Upper lobe of left lung (tissue), 4 donors: ENCODE results near the gene MAML2.

Experiments used
- EP300 ChIP-seq, 4 donors: sonication (generic); formaldehyde crosslinking; IDR thresholded peaks; one replicate each; pipeline ENCODE4 v1.5.1; 2017; ENCODE audit warnings: antibody characterized with exemption in 4 of 4, control low read depth in 2 of 4
- POLR2A ChIP-seq, 4 donors: fragments of 450-650 bp; IDR thresholded peaks; one replicate each; pipeline ENCODE4 v1.5.1; 2016 to 2017; ENCODE audit warnings: antibody characterized with exemption in 4 of 4, mild to moderate bottlenecking in 2 of 4
- POLR2AphosphoS5 ChIP-seq, 2 donors: sonication (generic); formaldehyde crosslinking; IDR thresholded peaks; one replicate each; pipeline ENCODE4 v1.5.1; 2017; ENCODE audit warnings: antibody characterized with exemption in 2 of 2
- TF ChIP-seq, protein P1 (sequence below), 6 experiments: fragments of 450-650 bp in 4 of 6; fragments of 200-600 bp in 2 of 6; sonication (generic) in 2 of 6; IDR thresholded peaks; one replicate each; pipeline ENCODE4 v1.5.1; 2016 to 2019; ENCODE audit warnings: antibody characterized with exemption in 6 of 6

DNA sequence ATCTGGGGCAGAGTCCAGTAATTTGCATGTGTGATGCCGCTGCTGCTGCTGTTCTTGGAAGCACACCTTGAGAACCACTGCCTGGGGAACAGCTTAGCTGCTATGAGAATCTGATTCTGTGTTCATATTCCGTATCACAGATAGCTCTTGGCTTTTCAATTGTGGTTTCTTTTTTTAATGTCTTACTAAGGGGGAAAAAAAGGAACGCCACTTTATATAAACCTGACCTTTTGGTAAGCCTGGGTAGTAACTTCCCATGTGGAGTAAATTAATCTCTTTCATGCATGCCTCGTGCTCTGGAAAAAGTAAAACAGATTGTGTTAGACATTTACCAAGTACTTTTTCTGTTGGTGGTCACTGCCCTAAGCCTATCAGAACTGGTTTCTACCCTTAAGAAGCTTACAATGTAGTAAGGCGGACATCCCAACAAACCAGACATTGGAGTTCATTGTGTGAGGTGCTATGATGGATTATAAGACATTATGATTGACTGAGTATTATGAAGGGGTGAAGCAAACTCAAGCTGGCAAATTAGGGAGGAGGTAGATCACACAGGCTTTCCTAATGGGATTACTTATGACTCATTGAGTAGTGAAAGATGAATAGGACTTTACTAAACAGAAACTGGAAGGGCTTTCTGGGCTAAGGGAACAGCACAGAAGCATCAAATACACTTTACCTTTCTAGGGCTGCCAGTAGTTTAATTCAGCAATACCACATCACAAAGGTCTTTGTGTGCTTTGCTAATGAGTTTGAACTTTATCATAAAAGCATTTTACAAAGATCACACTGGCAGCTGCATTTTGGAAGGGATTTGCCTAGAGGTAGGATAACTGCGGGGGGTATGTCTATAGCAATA is 64.7 kb downstream of the MAML2 start:
- TF ChIP-seq, protein P1, sequence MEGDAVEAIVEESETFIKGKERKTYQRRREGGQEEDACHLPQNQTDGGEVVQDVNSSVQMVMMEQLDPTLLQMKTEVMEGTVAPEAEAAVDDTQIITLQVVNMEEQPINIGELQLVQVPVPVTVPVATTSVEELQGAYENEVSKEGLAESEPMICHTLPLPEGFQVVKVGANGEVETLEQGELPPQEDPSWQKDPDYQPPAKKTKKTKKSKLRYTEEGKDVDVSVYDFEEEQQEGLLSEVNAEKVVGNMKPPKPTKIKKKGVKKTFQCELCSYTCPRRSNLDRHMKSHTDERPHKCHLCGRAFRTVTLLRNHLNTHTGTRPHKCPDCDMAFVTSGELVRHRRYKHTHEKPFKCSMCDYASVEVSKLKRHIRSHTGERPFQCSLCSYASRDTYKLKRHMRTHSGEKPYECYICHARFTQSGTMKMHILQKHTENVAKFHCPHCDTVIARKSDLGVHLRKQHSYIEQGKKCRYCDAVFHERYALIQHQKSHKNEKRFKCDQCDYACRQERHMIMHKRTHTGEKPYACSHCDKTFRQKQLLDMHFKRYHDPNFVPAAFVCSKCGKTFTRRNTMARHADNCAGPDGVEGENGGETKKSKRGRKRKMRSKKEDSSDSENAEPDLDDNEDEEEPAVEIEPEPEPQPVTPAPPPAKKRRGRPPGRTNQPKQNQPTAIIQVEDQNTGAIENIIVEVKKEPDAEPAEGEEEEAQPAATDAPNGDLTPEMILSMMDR (IDR thresholded peaks at IDR 0.05): no peak
- TF ChIP-seq POLR2A (IDR thresholded peaks at IDR 0.05) (no peak), EP300 (IDR thresholded peaks at IDR 0.05) (no peak), POLR2AphosphoS5 (IDR thresholded peaks at IDR 0.05) (no peak)
